Measurements from ENCODE around the gene MYL10.
A peak's percentile ranks its signal among the peaks of the same experiment; 100 is the strongest.

The MYL10 gene

GRCh38 chr7:101674439-101674838, 45.3 kb upstream of the MYL10 start:
- DNase-seq (ENCODE audit: low read depth, low spot score): no peak
- H3K4me3 ChIP-seq (ENCODE audit: low read depth, low read length): no peak overlapping the region
- POLR2A ChIA-PET: no interaction called here
- TF ChIP-seq, protein P1, sequence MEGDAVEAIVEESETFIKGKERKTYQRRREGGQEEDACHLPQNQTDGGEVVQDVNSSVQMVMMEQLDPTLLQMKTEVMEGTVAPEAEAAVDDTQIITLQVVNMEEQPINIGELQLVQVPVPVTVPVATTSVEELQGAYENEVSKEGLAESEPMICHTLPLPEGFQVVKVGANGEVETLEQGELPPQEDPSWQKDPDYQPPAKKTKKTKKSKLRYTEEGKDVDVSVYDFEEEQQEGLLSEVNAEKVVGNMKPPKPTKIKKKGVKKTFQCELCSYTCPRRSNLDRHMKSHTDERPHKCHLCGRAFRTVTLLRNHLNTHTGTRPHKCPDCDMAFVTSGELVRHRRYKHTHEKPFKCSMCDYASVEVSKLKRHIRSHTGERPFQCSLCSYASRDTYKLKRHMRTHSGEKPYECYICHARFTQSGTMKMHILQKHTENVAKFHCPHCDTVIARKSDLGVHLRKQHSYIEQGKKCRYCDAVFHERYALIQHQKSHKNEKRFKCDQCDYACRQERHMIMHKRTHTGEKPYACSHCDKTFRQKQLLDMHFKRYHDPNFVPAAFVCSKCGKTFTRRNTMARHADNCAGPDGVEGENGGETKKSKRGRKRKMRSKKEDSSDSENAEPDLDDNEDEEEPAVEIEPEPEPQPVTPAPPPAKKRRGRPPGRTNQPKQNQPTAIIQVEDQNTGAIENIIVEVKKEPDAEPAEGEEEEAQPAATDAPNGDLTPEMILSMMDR (IDR thresholded peaks at IDR 0.05; ENCODE audit: insufficient read depth, low read length, missing control alignments): no peak
- CTCF ChIA-PET: interaction anchor here (0.6 to 2.0 kb wide), 2 partner anchors 10 to 14 kb away, joined by 3 to 7 read pairs; no protein-coding TSS in a partner anchor

GRCh38 chr7:101673951-101674350, 44.9 kb upstream of the MYL10 start:
- DNase-seq (ENCODE audit: low read depth, low spot score): no peak
- POLR2A ChIA-PET: no interaction called here
- CTCF ChIA-PET: interaction anchor here (2.0 kb wide), 1 partner anchor 15 kb away, joined by 7 read pairs; no protein-coding TSS in a partner anchor
- no peak overlapping the region for H3K4me3 ChIP-seq (ENCODE audit: low read depth, low read length)
- TF ChIP-seq, protein P1 (IDR thresholded peaks at IDR 0.05; ENCODE audit: insufficient read depth, low read length, missing control alignments): no peak

DNA sequence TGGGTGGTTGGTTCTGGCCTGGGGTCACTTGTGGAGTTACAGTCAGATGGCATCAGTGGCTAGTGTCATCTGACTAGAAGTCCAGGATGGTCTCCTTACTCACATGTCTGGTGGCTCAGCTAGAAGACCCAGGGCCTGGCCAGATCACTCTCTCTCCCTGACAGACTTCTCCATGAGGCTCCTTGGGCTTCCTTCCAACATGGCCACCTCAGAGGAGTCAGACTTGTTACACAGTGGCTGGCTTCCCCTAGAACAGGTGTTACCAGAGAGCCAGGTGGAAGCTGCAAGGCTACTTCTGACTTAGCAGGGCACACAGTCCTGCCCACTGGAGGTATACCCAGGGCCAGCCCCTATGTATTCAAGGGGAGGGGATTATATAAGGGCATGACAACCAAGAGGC, 44.2 kb upstream of the MYL10 start:
- DNase-seq (ENCODE audit: low read depth, low spot score): no peak
- H3K4me3 ChIP-seq (ENCODE audit: low read depth, low read length): no peak overlapping the region
- TF ChIP-seq, protein P1 (IDR thresholded peaks at IDR 0.05; ENCODE audit: insufficient read depth, low read length, missing control alignments): no peak
- ChIA-PET POLR2A (no interaction called here), CTCF (interaction anchor here (2.0 kb wide), 1 partner anchor 15 kb away, joined by 7 read pairs; no protein-coding TSS in a partner anchor)

GRCh38 chr7:101671371-101672356, 42.6 kb upstream of the MYL10 start:
- ChIA-PET POLR2A (no interaction called here), CTCF (interaction anchor here (1.6 to 1.7 kb wide), 2 partner anchors 9 to 13 kb away, joined by 4 to 7 read pairs; no protein-coding TSS in a partner anchor)
- TF ChIP-seq, protein P1 (IDR thresholded peaks at IDR 0.05; ENCODE audit: insufficient read depth, low read length, missing control alignments): no peak

DNA sequence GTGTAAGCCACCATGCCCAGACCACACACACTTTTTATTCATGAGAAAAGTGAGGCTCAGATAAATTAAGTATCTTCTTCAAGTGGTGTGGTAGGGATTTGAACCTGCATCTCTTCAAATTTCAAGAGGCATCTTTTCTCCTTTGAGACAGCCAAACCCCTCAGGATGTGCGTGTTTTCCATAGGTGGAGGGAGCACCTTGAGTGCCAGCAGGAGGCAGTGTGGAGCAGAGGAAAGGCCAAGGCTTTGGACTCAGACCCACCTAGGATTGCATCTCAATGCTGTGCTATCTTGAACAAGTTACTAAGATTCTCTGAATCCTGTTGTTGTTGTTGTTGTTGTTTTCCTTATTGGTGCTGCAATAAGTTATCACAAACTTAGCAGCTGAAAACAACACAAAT, 40.2 kb upstream of the MYL10 start:
- DNase-seq (ENCODE audit: low read depth, low spot score): no peak
- ChIA-PET CTCF (no interaction called here), POLR2A (no interaction called here)
- TF ChIP-seq, protein P1 (IDR thresholded peaks at IDR 0.05; ENCODE audit: insufficient read depth, low read length, missing control alignments): peak; percentile 9
- no peak overlapping the region for H3K4me3 ChIP-seq (ENCODE audit: low read depth, low read length)

More at GRCh38 chr7:101671371-101672356, 42.6 kb upstream of the MYL10 start:
- no peak for DNase-seq (ENCODE audit: low read depth, low spot score)
- H3K4me3 ChIP-seq (ENCODE audit: low read depth, low read length): no peak overlapping the region

DNA sequence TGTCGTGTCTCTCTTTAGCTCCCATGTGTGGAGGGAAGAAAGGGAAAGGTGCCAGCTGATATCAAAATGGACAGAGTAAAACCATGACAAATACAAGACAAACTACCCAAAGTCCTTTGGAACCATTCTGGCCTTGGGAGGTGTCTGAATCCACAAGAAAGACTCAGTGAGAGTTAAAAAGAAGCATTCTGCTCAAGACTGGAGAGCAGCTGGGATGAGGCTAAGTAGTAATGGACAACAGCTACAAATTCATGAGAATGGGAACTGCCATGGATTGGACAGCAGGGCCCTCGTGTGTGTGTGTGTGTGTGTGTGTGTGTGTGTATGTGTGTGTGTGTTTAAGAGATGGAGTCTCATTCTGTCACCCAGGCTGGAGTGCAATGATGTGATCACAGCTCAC, 39.6 kb upstream of the MYL10 start:
- DNase-seq (ENCODE audit: low read depth, low spot score): no peak
- H3K4me3 ChIP-seq (ENCODE audit: low read depth, low read length): no peak overlapping the region
- ChIA-PET POLR2A (no interaction called here), CTCF (interaction anchor here (1.2 to 2.0 kb wide), 2 partner anchors 12 to 20 kb away, joined by 3 to 9 read pairs; no protein-coding TSS in a partner anchor)
- TF ChIP-seq, protein P1 (IDR thresholded peaks at IDR 0.05; ENCODE audit: insufficient read depth, low read length, missing control alignments): no peak
